Trophoblast cell (in vitro differentiated cells and primary cell): ENCODE measurements around the gene MIA2.

Source experiments
- DNase-seq, 2 donors: peaks; one replicate each; pipeline ENCODE4 v3.0.0-alpha.2; 2016
- H2AFZ ChIP-seq: 2 replicates; pipeline ENCODE4 v1.6.1; 2013; ENCODE audit warnings: low read length, moderate library complexity, mild to moderate bottlenecking; ENCODE audit not compliant: insufficient read depth, poor library complexity
- H2AK5ac ChIP-seq: 2 replicates; pipeline ENCODE4 v1.6.1; 2013; ENCODE audit warnings: mild to moderate bottlenecking, low read length
- H2BK120ac ChIP-seq: 2 replicates; pipeline ENCODE4 v1.6.1; 2013; ENCODE audit warnings: low read length, mild to moderate bottlenecking, moderate library complexity; ENCODE audit not compliant: insufficient read depth, poor library complexity
- H2BK12ac ChIP-seq: 2 replicates; pipeline ENCODE4 v1.6.1; 2013; ENCODE audit warnings: mild to moderate bottlenecking, low read length, moderate library complexity
- H2BK5ac ChIP-seq: 2 replicates; pipeline ENCODE4 v1.6.1; 2013; ENCODE audit warnings: low read length, low read depth, moderate library complexity, mild to moderate bottlenecking; ENCODE audit not compliant: poor library complexity
- H3K14ac ChIP-seq: 2 replicates; pipeline ENCODE4 v1.6.1; 2013; ENCODE audit warnings: mild to moderate bottlenecking, low read length
- H3K18ac ChIP-seq: 2 replicates; pipeline ENCODE4 v1.6.1; 2013; ENCODE audit warnings: mild to moderate bottlenecking, low read length
- H3K23ac ChIP-seq: 2 replicates; pipeline ENCODE4 v1.6.1; 2013; ENCODE audit warnings: low read length
- H3K27ac ChIP-seq: 2 replicates; pipeline ENCODE4 v1.5.1; 2013; ENCODE audit warnings: low read depth, mild to moderate bottlenecking, inconsistent platforms, low read length, moderate library complexity
- H3K27me3 ChIP-seq: 2 replicates; pipeline ENCODE4 v1.6.1; 2013; ENCODE audit warnings: inconsistent platforms, mild to moderate bottlenecking, low read length, moderate library complexity; ENCODE audit not compliant: insufficient read depth
- H3K36me3 ChIP-seq, 2 experiments: 1 replicate in 1 of 2; 2 replicates in 1 of 2; pipeline ENCODE4 v1.6.1; 2013; ENCODE audit warnings: low read length in 2 of 2, mild to moderate bottlenecking in 2 of 2, moderate library complexity in 1 of 2; ENCODE audit not compliant: insufficient read depth in 2 of 2, control insufficient read depth in 1 of 2
- H3K4ac ChIP-seq: 2 replicates; pipeline ENCODE4 v1.6.1; 2013; ENCODE audit warnings: low read depth, mild to moderate bottlenecking, low read length, moderate library complexity
- H3K4me1 ChIP-seq, 2 experiments: 1 replicate in 1 of 2; 2 replicates in 1 of 2; pipeline ENCODE4 v1.6.1; 2013; ENCODE audit warnings: low read length in 2 of 2, mild to moderate bottlenecking in 2 of 2, moderate library complexity in 1 of 2; ENCODE audit not compliant: insufficient read depth in 2 of 2, control insufficient read depth in 1 of 2
- H3K4me2 ChIP-seq: 2 replicates; pipeline ENCODE4 v1.6.1; 2013; ENCODE audit warnings: inconsistent platforms, mild to moderate bottlenecking, low read length, moderate library complexity
- H3K4me3 ChIP-seq: 2 replicates; pipeline ENCODE4 v1.5.1; 2013; ENCODE audit warnings: mild to moderate bottlenecking, low read depth, low read length, inconsistent platforms
- H3K79me1 ChIP-seq: one replicate; pipeline ENCODE4 v1.6.1; 2013; ENCODE audit warnings: low read length
- H3K79me2 ChIP-seq: 2 replicates; pipeline ENCODE4 v1.6.1; 2013; ENCODE audit warnings: low read length, mild to moderate bottlenecking; ENCODE audit not compliant: control insufficient read depth, insufficient read depth, poor library complexity
- H3K9ac ChIP-seq: 2 replicates; pipeline ENCODE4 v1.6.1; 2013; ENCODE audit warnings: mild to moderate bottlenecking, low read length
- H3K9me3 ChIP-seq: 2 replicates; pipeline ENCODE4 v1.6.1; 2013; ENCODE audit warnings: low read depth, mild to moderate bottlenecking, control low read depth, inconsistent platforms, low read length; ENCODE audit not compliant: insufficient read depth
- H4K12ac ChIP-seq: 2 replicates; pipeline ENCODE4 v1.6.1; 2013; ENCODE audit warnings: low read depth, mild to moderate bottlenecking, low read length, moderate library complexity
- H4K8ac ChIP-seq: 2 replicates; pipeline ENCODE4 v1.6.1; 2013; ENCODE audit warnings: low read depth, mild to moderate bottlenecking, low read length, moderate library complexity
- H4K91ac ChIP-seq: one replicate; pipeline ENCODE4 v1.6.1; 2013; ENCODE audit warnings: low read depth, mild to moderate bottlenecking, low read length, moderate library complexity
- WGBS: extraction: QIAGEN DNeasy Blood & Tissue Kit; methylation state at CpG from one replicate; pipeline ENCODE4 v1.1.7; 2013; ENCODE audit warnings: missing lambda C conversion rate; ENCODE audit not compliant: insufficient read length, insufficient coverage; ENCODE audit errors: extremely low coverage; 5-methylcytosine and 5-hydroxymethylcytosine counted together

The MIA2 gene

DNA sequence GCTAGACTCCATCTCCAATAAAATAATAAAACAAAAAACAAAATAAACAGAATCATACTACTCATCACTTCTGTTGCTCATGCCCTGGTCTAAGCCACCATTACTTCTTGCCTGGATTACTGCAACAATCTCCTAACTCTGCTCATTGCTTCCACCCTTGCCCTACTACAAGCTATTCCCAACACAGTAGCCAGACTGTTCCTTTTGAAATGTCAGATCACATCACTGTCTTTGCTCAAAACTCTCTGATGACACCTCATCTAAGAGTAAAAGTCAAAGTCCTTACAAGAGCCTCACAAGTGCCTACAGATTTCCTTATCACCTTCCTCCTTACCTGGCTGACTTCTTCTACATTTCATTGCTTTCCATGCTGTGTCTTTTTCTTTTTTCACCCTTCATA is 188.5 kb downstream of the MIA2 start:
- DNase-seq, result no peak
- Histone ChIP-seq H3K4ac (no peak overlapping the region), H3K4me3 (no peak overlapping the region), H3K14ac (no peak overlapping the region), H3K4me2 (no peak overlapping the region), H4K12ac (no peak overlapping the region), H3K23ac (no peak overlapping the region), H2BK5ac (no peak overlapping the region), H4K8ac (no peak overlapping the region), H3K27ac (no peak overlapping the region), H3K79me2 (no peaks in the 10 kb centered on the region), H3K9ac (no peak overlapping the region), H3K79me1 (no peaks in the 10 kb centered on the region), H4K91ac (no peak overlapping the region), H3K4me1 (no peaks in the 10 kb centered on the region), H2AK5ac (no peak overlapping the region), H2BK120ac (no peak overlapping the region), H3K18ac (no peak overlapping the region), H2BK12ac (no peak overlapping the region), H3K27me3 (no peaks in the 10 kb centered on the region), H3K9me3 (no peaks in the 10 kb centered on the region), H2AFZ (no peak overlapping the region), H3K36me3 (no peaks in the 10 kb centered on the region)

DNA sequence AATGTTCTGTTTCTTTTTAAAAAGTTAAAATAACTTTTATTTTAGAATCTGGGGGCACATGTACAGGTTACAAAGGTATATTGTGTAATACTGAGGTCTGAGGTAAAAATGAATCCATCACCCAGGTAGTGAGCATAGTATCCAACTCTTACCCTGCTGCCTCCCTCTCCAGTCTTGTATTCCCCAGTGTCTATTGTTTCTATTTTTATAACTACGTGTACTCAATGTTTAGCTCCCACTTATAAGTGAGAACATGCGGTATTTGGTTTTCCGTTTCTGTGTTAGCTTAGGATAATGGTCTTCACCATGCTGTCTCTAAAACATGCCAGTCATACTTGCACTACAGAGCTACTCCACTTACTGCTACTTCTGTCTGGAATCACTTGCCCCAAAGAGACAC is 190.1 kb downstream of the MIA2 start:
- Histone ChIP-seq H3K18ac (no peak overlapping the region), H3K4me1 (no peaks in the 10 kb centered on the region), H2BK12ac (no peak overlapping the region), H3K14ac (no peak overlapping the region), H3K79me2 (no peaks in the 10 kb centered on the region), H3K79me1 (no peaks in the 10 kb centered on the region), H3K9me3 (no peaks in the 10 kb centered on the region), H3K4me3 (no peak overlapping the region), H3K9ac (no peak overlapping the region), H2BK5ac (no peak overlapping the region), H4K8ac (no peak overlapping the region), H3K27ac (no peak overlapping the region), H4K12ac (no peak overlapping the region), H2BK120ac (no peak overlapping the region), H2AFZ (no peak overlapping the region), H4K91ac (no peak overlapping the region), H3K36me3 (no peaks in the 10 kb centered on the region), H3K4ac (no peak overlapping the region), H3K27me3 (no peaks in the 10 kb centered on the region), H2AK5ac (no peak overlapping the region), H3K23ac (no peak overlapping the region), H3K4me2 (no peak overlapping the region)
- WGBS, result no CpG with 5 or more reads among the region's 3 CpGs
- DNase-seq, result no peak

DNA sequence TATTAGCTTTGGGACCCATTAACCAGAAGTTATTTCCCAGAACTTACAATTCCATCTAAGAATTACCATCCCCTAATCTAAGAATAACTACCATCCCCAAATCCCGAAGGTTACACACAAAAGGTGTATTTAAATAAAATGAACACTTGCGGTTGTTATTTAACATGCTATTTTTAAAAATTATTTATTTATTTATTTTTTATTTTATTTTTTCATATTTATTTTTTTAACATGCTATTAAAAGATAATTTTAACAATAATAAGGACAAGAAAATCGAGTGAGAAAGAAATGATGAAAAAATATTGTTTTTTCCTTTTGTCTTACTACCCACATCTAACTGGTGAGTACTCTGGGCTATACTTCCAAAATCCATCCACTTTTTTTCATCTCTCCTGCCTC is 192.2 kb downstream of the MIA2 start:
- Histone ChIP-seq H3K4ac (no peak overlapping the region), H3K79me1 (no peaks in the 10 kb centered on the region), H3K36me3 (no peaks in the 10 kb centered on the region), H3K14ac (no peak overlapping the region), H4K12ac (no peak overlapping the region), H3K9me3 (no peaks in the 10 kb centered on the region), H3K27me3 (no peaks in the 10 kb centered on the region), H3K4me2 (no peak overlapping the region), H4K8ac (no peak overlapping the region), H4K91ac (no peak overlapping the region), H3K9ac (no peak overlapping the region), H3K4me1 (peaks cover 0 to 2% of the 10 kb centered on the region in 2 experiments), H3K79me2 (no peaks in the 10 kb centered on the region), H2BK5ac (no peak overlapping the region), H3K18ac (no peak overlapping the region), H3K23ac (no peak overlapping the region), H2BK120ac (no peak overlapping the region), H3K4me3 (no peak overlapping the region), H2BK12ac (no peak overlapping the region), H2AFZ (no peak overlapping the region), H2AK5ac (no peak overlapping the region), H3K27ac (no peak overlapping the region)
- DNase-seq, result no peak
- no CpG with 5 or more reads among the region's 3 CpGs for WGBS

DNA sequence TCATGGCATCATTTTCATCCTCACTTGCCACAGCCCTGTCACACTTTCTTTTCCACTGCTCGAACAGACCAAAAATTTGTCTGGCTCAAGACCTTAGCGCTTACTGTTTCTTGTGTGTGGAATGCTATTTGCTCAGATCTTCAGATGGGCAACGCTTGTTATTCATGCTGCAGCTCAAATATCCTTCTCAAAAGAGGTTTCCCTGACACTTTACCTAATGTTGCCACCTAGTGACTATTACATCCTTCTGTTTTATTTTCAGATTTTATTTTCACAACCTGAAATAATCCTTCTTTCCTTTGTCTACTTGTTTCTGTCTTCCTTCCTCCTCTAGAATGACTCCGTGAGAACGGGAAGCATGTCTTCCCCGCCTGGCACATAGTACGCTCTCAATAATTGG is 192.9 kb downstream of the MIA2 start:
- no peak overlapping the region for H3K4me3 ChIP-seq
- H3K4me2 ChIP-seq, result no peak overlapping the region
- DNase-seq, result peak in 1 of 2 donors; percentile 12
- no peak overlapping the region for H4K91ac ChIP-seq
- H3K79me2 ChIP-seq, result peaks cover under 1% of the 10 kb centered on the region
- H4K12ac ChIP-seq, result no peak overlapping the region
- no peak overlapping the region for H3K4ac ChIP-seq
- no peak overlapping the region for H4K8ac ChIP-seq
- H3K18ac ChIP-seq, result no peak overlapping the region
- H2AFZ ChIP-seq, result no peak overlapping the region
- H3K23ac ChIP-seq, result no peak overlapping the region
- no peak overlapping the region for H3K14ac ChIP-seq
- H3K4me1 ChIP-seq, result peaks cover 2 to 4% of the 10 kb centered on the region in 2 experiments
- peaks cover under 1% of the 10 kb centered on the region for H3K79me1 ChIP-seq
- H3K27me3 ChIP-seq, result no peaks in the 10 kb centered on the region
- H3K9ac ChIP-seq, result no peak overlapping the region
- no peak overlapping the region for H3K27ac ChIP-seq
- no CpG with 5 or more reads among the region's 7 CpGs for WGBS
- H2BK120ac ChIP-seq, result no peak overlapping the region
- H3K9me3 ChIP-seq, result no peaks in the 10 kb centered on the region
- no peaks in the 10 kb centered on the region for H3K36me3 ChIP-seq
- no peak overlapping the region for H2BK5ac ChIP-seq
- no peak overlapping the region for H2AK5ac ChIP-seq
- no peak overlapping the region for H2BK12ac ChIP-seq
